H9 (cell line): ENCODE measurements around the gene MCL1. TPM values are rescaled to one million over a fixed set of nuclear protein-coding genes. Genes with fewer than 3 reads are reported as not detected.

Source experiments
- DNase-seq: peaks from one replicate; pipeline ENCODE4 v3.0.0-alpha.2; 2017
- H2AFZ ChIP-seq: one replicate; pipeline ENCODE4 v1.6.1; 2013; ENCODE audit warnings: mild to moderate bottlenecking, low read length, control low read depth, moderate library complexity
- H2AK5ac ChIP-seq: 2 replicates; pipeline ENCODE4 v1.6.1; 2013; ENCODE audit warnings: low read length, control low read depth, mixed read lengths; ENCODE audit not compliant: insufficient read length
- H2BK120ac ChIP-seq: one replicate; pipeline ENCODE4 v1.6.1; 2013; ENCODE audit warnings: low read depth, mild to moderate bottlenecking, low read length, control low read depth, inconsistent platforms; ENCODE audit not compliant: poor library complexity, severe bottlenecking
- H2BK12ac ChIP-seq: 2 replicates; pipeline ENCODE4 v1.6.1; 2013; ENCODE audit warnings: low read length, control low read depth, mixed read lengths, low read depth; ENCODE audit not compliant: insufficient read length
- H2BK15ac ChIP-seq: 2 replicates; pipeline ENCODE4 v1.6.1; 2013; ENCODE audit warnings: low read depth, low read length, control low read depth
- H2BK20ac ChIP-seq: one replicate; pipeline ENCODE4 v1.6.1; 2013; ENCODE audit warnings: low read depth, mild to moderate bottlenecking, low read length, control low read depth, inconsistent platforms; ENCODE audit not compliant: poor library complexity, severe bottlenecking
- H2BK5ac ChIP-seq: 2 replicates; pipeline ENCODE4 v1.6.1; 2013; ENCODE audit warnings: low read length, control low read depth, mixed read lengths; ENCODE audit not compliant: insufficient read length
- H3K14ac ChIP-seq: 2 replicates; pipeline ENCODE4 v1.6.1; 2013; ENCODE audit warnings: low read length, control low read depth; ENCODE audit not compliant: insufficient read depth
- H3K18ac ChIP-seq: 2 replicates; pipeline ENCODE4 v1.6.1; 2013; ENCODE audit warnings: low read depth, mild to moderate bottlenecking, mixed read lengths, low read length, control low read depth; ENCODE audit not compliant: insufficient read length
- H3K23ac ChIP-seq: 2 replicates; pipeline ENCODE4 v1.6.1; 2013; ENCODE audit warnings: low read length, control low read depth, mixed read lengths, low read depth; ENCODE audit not compliant: insufficient read length
- H3K23me2 ChIP-seq: 2 replicates; pipeline ENCODE4 v1.6.1; 2013; ENCODE audit warnings: low read depth, mild to moderate bottlenecking, mixed read lengths, low read length, control low read depth; ENCODE audit not compliant: insufficient read length, poor library complexity, severe bottlenecking
- H3K27ac ChIP-seq: 2 replicates; pipeline ENCODE4 v1.5.1; 2013; ENCODE audit warnings: low read length, control low read depth, mixed read lengths, low read depth; ENCODE audit not compliant: insufficient read length
- H3K27me3 ChIP-seq: 2 replicates; pipeline ENCODE4 v1.6.1; 2013; ENCODE audit warnings: low read length, control low read depth, inconsistent platforms; ENCODE audit not compliant: insufficient read depth
- H3K4ac ChIP-seq: 2 replicates; pipeline ENCODE4 v1.6.1; 2013; ENCODE audit warnings: low read depth, mild to moderate bottlenecking, control low read depth, inconsistent platforms, low read length, moderate library complexity
- H3K4me1 ChIP-seq: 2 replicates; pipeline ENCODE4 v1.6.1; 2013; ENCODE audit warnings: low read length, control low read depth, inconsistent platforms; ENCODE audit not compliant: insufficient read depth
- H3K4me2 ChIP-seq: 2 replicates; pipeline ENCODE4 v1.6.1; 2013; ENCODE audit warnings: low read length, control low read depth, mixed read lengths; ENCODE audit not compliant: insufficient read length, insufficient read depth
- H3K56ac ChIP-seq: 2 replicates; pipeline ENCODE4 v1.6.1; 2013; ENCODE audit warnings: low read depth, mild to moderate bottlenecking, mixed read lengths, low read length, control low read depth; ENCODE audit not compliant: insufficient read length
- H3K79me1 ChIP-seq: 2 replicates; pipeline ENCODE4 v1.6.1; 2013; ENCODE audit warnings: low read depth, mild to moderate bottlenecking, moderate library complexity, low read length, control low read depth, inconsistent platforms; ENCODE audit not compliant: insufficient read depth, poor library complexity, severe bottlenecking
- H3K79me2 ChIP-seq: 2 replicates; pipeline ENCODE4 v1.6.1; 2013; ENCODE audit warnings: low read length, control low read depth, inconsistent platforms; ENCODE audit not compliant: insufficient read depth
- H3K9ac ChIP-seq: 2 replicates; pipeline ENCODE4 v1.6.1; 2013; ENCODE audit warnings: low read length, control low read depth, mixed read lengths; ENCODE audit not compliant: insufficient read length; ENCODE audit errors: extremely low read depth
- H3K9me3 ChIP-seq: one replicate; pipeline ENCODE4 v1.6.1; 2013; ENCODE audit warnings: low read depth, low read length, inconsistent platforms; ENCODE audit not compliant: control insufficient read depth
- H3T11ph ChIP-seq: one replicate; pipeline ENCODE4 v1.6.1; 2013; ENCODE audit warnings: mild to moderate bottlenecking, low read length, control low read depth, inconsistent platforms
- H4K20me1 ChIP-seq: one replicate; pipeline ENCODE4 v1.6.1; 2013; ENCODE audit not compliant: control insufficient read depth, insufficient read length, insufficient read depth
- H4K5ac ChIP-seq: 2 replicates; pipeline ENCODE4 v1.6.1; 2013; ENCODE audit warnings: low read depth, mild to moderate bottlenecking, mixed read lengths, low read length, control low read depth; ENCODE audit not compliant: insufficient read length
- H4K8ac ChIP-seq: replicated peaks from 2 replicates; pipeline ENCODE4 v1.6.1; 2013; ENCODE audit warnings: low read length, control low read depth, mixed read lengths, low read depth; ENCODE audit not compliant: insufficient read length
- H4K91ac ChIP-seq: 2 replicates; pipeline ENCODE4 v1.6.1; 2013; ENCODE audit warnings: low read depth, mild to moderate bottlenecking, moderate library complexity, mixed read lengths, low read length, control low read depth; ENCODE audit not compliant: insufficient read length
- H3K27ac Mint-ChIP-seq, 3 experiments: 2 replicates in 2 of 3; 3 replicates in 1 of 3; pipeline ENCODE4 v1.8.0; 2020 to 2021; ENCODE audit warnings: mixed read lengths in 3 of 3, mild to moderate bottlenecking in 1 of 3, moderate library complexity in 1 of 3
- H3K27me3 Mint-ChIP-seq: 2 replicates; pipeline ENCODE4 v1.8.0; 2021; ENCODE audit warnings: low read depth, mild to moderate bottlenecking, moderate library complexity, mixed read lengths
- H3K36me3 Mint-ChIP-seq, 3 experiments: 2 replicates in 2 of 3; 3 replicates in 1 of 3; pipeline ENCODE4 v1.8.0; 2020 to 2021; ENCODE audit warnings: low read depth in 3 of 3, mixed read lengths in 3 of 3; ENCODE audit not compliant: insufficient read depth in 1 of 3
- H3K4me1 Mint-ChIP-seq, 2 experiments: 2 replicates each; pipeline ENCODE4 v1.8.0; 2020; ENCODE audit warnings: mixed read lengths in 2 of 2
- H3K4me3 Mint-ChIP-seq, 2 experiments: 2 replicates in 1 of 2; 3 replicates in 1 of 2; pipeline ENCODE4 v1.8.0; 2020 to 2021; ENCODE audit warnings: mild to moderate bottlenecking in 2 of 2, mixed read lengths in 2 of 2, moderate library complexity in 1 of 2
- H3K9me3 Mint-ChIP-seq, 2 experiments: 2 replicates in 1 of 2; 3 replicates in 1 of 2; pipeline ENCODE4 v1.8.0; 2020; ENCODE audit warnings: mild to moderate bottlenecking in 2 of 2, mixed read lengths in 2 of 2, moderate library complexity in 1 of 2
- WGBS: extraction: QIAGEN DNeasy Blood & Tissue Kit; methylation state at CpG from one replicate; pipeline ENCODE4 v1.1.7; 2013; ENCODE audit warnings: missing lambda C conversion rate, low lambda C conversion rate, mixed read lengths; ENCODE audit not compliant: insufficient read length; ENCODE audit errors: extremely low coverage; 5-methylcytosine and 5-hydroxymethylcytosine counted together
- total RNA-seq: library from RNA; stranded (reverse); gene quantifications from 2 replicates; pipeline ENCODE4 v1.2.1, GENCODE V29; 2021
- TF ChIP-seq, protein P1 (sequence below): fragments of 200-600 bp; sonication (generic); conservative IDR thresholded peaks from 3 replicates; pipeline ENCODE4 v1.8.0; 2021; ENCODE audit warnings: antibody characterized with exemption, mild to moderate bottlenecking

Gene MCL1
- total RNA-seq, 1 experiment from 2014 or later, result 247 TPM

DNA sequence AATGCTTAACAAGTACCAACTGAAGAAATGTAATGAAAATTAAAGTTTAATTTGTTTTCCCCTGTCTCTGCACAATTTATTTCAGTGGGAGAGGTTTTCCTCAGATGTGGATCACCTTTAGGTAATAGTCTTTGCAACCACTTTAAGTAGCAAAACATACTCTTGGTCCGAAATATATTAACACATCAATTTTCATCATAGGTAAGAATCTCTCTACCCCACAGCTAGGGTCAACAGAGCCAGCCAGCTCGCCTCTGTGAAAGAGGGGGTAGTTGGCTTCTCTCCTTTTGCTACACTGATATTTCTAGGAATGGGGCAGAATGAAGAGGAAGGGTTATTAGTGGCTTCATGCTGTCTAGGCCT is 24.8 kb upstream of the MCL1 start:
- Histone ChIP-seq H3K23ac (no peak overlapping the region), H2BK12ac (peak overlapping the region; percentile 15), H2BK20ac (peak overlapping the region; percentile 26), H3K9ac (peak overlapping the region; percentile 21), H3K4ac (no peak overlapping the region; the same call in 1 of the 2 replicates), H3K56ac (peak overlapping the region; percentile 67), H4K20me1 (no peaks in the 10 kb centered on the region), H3T11ph (peak overlapping the region; percentile 62), H2AFZ (no peak overlapping the region), H3K79me2 (no peaks in the 10 kb centered on the region), H2BK15ac (no peak overlapping the region), H2BK120ac (peak overlapping the region; percentile 97), H3K14ac (0 out of 2 replicates have a peak overlapping the region, but pooled peaks have one; percentile 24), H3K27me3 (no peaks in the 10 kb centered on the region), H2AK5ac (no peak overlapping the region), H3K27ac (peak overlapping the region; percentile 96), H4K8ac (no peak overlapping the region), H4K91ac (no peak overlapping the region), H3K18ac (peak overlapping the region; percentile 77), H3K4me1 (peaks cover 5% of the 10 kb centered on the region; the same call in 1 of the 2 replicates), H3K9me3 (no peaks in the 10 kb centered on the region), H3K79me1 (no peaks in the 10 kb centered on the region), H3K4me2 (peak overlapping the region; percentile 9), H2BK5ac (no peak overlapping the region), H3K23me2 (no peaks in the 10 kb centered on the region), H4K5ac (peak overlapping the region; percentile 61)
- Mint-ChIP-seq H3K4me3 (peak overlapping the region; percentile 38 to 44; a peak in 3 of 5 replicates), H3K27ac (peak overlapping the region; percentile 99 to 100 (median 99)), H3K36me3 (peaks cover 5 to 19% (median 14%) of the 10 kb centered on the region in 3 experiments; a peak in 6 of 7 replicates), H3K4me1 (peaks cover 16 to 18% of the 10 kb centered on the region in 2 experiments), H3K9me3 (no peaks in the 10 kb centered on the region), H3K27me3 (no peaks in the 10 kb centered on the region)
- TF ChIP-seq, protein P1, sequence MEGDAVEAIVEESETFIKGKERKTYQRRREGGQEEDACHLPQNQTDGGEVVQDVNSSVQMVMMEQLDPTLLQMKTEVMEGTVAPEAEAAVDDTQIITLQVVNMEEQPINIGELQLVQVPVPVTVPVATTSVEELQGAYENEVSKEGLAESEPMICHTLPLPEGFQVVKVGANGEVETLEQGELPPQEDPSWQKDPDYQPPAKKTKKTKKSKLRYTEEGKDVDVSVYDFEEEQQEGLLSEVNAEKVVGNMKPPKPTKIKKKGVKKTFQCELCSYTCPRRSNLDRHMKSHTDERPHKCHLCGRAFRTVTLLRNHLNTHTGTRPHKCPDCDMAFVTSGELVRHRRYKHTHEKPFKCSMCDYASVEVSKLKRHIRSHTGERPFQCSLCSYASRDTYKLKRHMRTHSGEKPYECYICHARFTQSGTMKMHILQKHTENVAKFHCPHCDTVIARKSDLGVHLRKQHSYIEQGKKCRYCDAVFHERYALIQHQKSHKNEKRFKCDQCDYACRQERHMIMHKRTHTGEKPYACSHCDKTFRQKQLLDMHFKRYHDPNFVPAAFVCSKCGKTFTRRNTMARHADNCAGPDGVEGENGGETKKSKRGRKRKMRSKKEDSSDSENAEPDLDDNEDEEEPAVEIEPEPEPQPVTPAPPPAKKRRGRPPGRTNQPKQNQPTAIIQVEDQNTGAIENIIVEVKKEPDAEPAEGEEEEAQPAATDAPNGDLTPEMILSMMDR, result no peak
- no CpG with 5 or more reads among the region's 2 CpGs for WGBS
- DNase-seq, result no peak
